ENCODE data around the gene RPL35. TPM values are rescaled to one million over a fixed set of nuclear protein-coding genes. Genes with fewer than 3 reads are reported as not detected.

RPL35 gene
- total and polyA plus RNA-seq, 10 of the 15 experiments (the other 5 are each of a cell fraction or from before 2014, with no cell fraction given): 2,572 to 6,300 (median 3,864) TPM

- BruUV-seq (replicated peaks): no TSS peak
- Histone ChIP-seq H3K9me3 (replicated peaks; ENCODE audit: control insufficient read depth, insufficient read depth, low read length) (no peaks in the 10 kb centered on the region), H3K4me3 (no peak overlapping the region), H3K79me2 (ENCODE audit: control insufficient read depth, insufficient read depth, low read length) (peaks cover 31% of the 10 kb centered on the region), H3K4me1 (ENCODE audit: control insufficient read depth, insufficient read depth, low read length) (peaks cover 15% of the 10 kb centered on the region), H3K27me3 (replicated peaks in 1 of 2; ENCODE audit: control insufficient read depth in 2 of 2, insufficient read depth in 2 of 2, low read length in 1 of 2) (no peaks in the 10 kb centered on the region), H2AFZ (ENCODE audit: control insufficient read depth, low read depth, low read length) (no peak overlapping the region), H3K27ac (ENCODE audit: control insufficient read depth, insufficient read depth) (no peak overlapping the region), H3K4me2 (ENCODE audit: control insufficient read depth, insufficient read depth) (no peak overlapping the region), H3K9ac (ENCODE audit: control insufficient read depth, insufficient read depth, low read length) (no peak overlapping the region), H3K36me3 (ENCODE audit: control insufficient read depth in 2 of 2, insufficient read depth in 2 of 2, low read length in 1 of 2) (peaks cover 37 to 46% of the 10 kb centered on the region in 2 experiments), H4K20me1 (ENCODE audit: control insufficient read depth, insufficient read depth) (peaks cover 5% of the 10 kb centered on the region)
- CTCF ChIA-PET: interaction anchor here (0.7 to 1.9 kb wide), 7 partner anchors 14 to 111 kb away, joined by 3 to 5 read pairs (median 3); no protein-coding TSS in a partner anchor
- SMC1A ChIA-PET (ENCODE audit: uncharacterized antibody, unreplicated experiment): interaction anchor here (0.5 to 2.0 kb wide), 4 partner anchors 16 to 129 kb away, joined by 3 to 6 read pairs (median 4); no protein-coding TSS in a partner anchor
- 0 out of 2 replicates have a peak, but pooled peaks have one; percentile 17 for TF ChIP-seq ZBED1 (IDR thresholded peaks at IDR 0.05; ENCODE audit: borderline replicate concordance)
- no peak for TF ChIP-seq ELK1 (IDR thresholded peaks at IDR 0.05; ENCODE audit: low read depth, low read length)
- POLR2A ChIA-PET: interaction anchor here (1.2 to 1.5 kb wide), 2 partner anchors 11 to 16 kb away, joined by 4 to 5 read pairs; partner anchors contain the start of genes ARPC5L and RPL35
- RAD21 ChIA-PET (ENCODE audit: unreplicated experiment): interaction anchor here (1.3 to 1.6 kb wide), 3 partner anchors 62 to 267 kb away, joined by 4 read pairs; no protein-coding TSS in a partner anchor
- ATAC-seq: no peak
- DNase-seq (ENCODE audit: low read depth, low spot score): no peak
- intact Hi-C loops (cut with micrococcal nuclease; ENCODE audit: unreplicated experiment) (no loop called here), in situ Hi-C loops (cut with MboI) (no loop called here)
- FAIRE-seq: no peak
- WGBS (ENCODE audit: insufficient coverage, insufficient replicate concordance, low lambda C conversion rate, missing lambda C conversion rate): 95% methylated on average over 1 of the region's 1 CpG
Observed at GRCh38 chr9:124878021-124878420, 16.3 kb upstream of the RPL35 start.

DNA sequence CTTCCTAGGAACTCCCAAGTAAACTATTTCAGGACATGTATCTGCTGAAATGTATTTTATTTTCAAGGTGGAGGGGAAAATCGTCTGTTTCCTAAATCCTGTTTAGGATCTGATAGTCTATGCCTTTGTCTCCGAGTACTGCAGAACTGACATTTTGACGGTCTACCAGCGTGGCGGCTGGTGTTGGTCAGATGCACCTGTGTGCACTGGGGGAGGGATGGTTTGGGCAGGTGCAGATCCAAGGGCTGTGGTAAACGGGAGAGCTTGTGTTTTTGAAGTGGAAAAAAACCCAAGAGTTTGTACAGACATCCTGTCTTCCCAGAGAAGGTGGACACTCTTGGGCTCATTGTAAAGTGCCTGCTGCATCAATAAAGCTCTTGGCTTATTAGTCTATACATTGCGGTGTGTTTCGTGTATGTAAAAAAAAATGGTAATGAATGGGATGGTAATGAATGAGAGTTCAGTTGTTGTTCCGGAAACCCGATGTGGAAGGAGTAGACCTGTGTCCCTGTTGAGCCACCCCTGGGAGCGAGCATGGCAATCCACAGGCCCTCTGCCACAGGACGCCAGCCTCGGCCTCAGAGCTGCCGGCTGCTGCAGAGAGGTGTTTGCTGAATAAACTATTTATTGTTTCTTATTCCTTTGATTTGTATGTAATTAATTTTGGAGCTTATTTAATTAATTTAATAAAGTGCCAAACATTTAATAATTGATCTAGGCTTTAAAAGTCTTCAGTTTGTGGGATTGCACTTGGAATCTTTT is 15.4 kb upstream of the RPL35 start:
- intact Hi-C loops (cut with micrococcal nuclease; ENCODE audit: unreplicated experiment): no loop called here
- no peaks in the 10 kb centered on the region for H3K9me3 ChIP-seq (replicated peaks; ENCODE audit: control insufficient read depth, insufficient read depth, low read length)
- ATAC-seq: no peak
- TF ChIP-seq YBX1 (IDR thresholded peaks at IDR 0.05): no peak
- TF ChIP-seq ZNF274 (IDR thresholded peaks at IDR 0.05; ENCODE audit: insufficient read depth, insufficient read length): no peak
- no peak for TF ChIP-seq SMAD1 (IDR thresholded peaks at IDR 0.05; ENCODE audit: low read depth, partially characterized antibody)
- no peak for TF ChIP-seq DPF2 (IDR thresholded peaks at IDR 0.05)
- TF ChIP-seq ZBED1 (IDR thresholded peaks at IDR 0.05; ENCODE audit: borderline replicate concordance): no peak
- TF ChIP-seq RFX5 (IDR thresholded peaks at IDR 0.05; ENCODE audit: low read depth, low read length): no peak
- TF ChIP-seq POU2F2 (IDR thresholded peaks at IDR 0.05; ENCODE audit: borderline replicate concordance, low read depth, low read length): no peak
- TF ChIP-seq STAT3 (IDR thresholded peaks at IDR 0.05; ENCODE audit: low read depth, low read length): no peak
- no peak for TF ChIP-seq SUZ12 (IDR thresholded peaks at IDR 0.05; ENCODE audit: unreplicated experiment)
- no peak for TF ChIP-seq ASH2L (IDR thresholded peaks at IDR 0.05; ENCODE audit: borderline replicate concordance, low read depth)
- TF ChIP-seq ZNF24 (IDR thresholded peaks at IDR 0.05): no peak
- no peak for TF ChIP-seq KLF5 (IDR thresholded peaks at IDR 0.05; ENCODE audit: partially characterized antibody)

More for the DNA sequence above, 15.4 kb upstream of the RPL35 start:
- no peak overlapping the region for H2AFZ ChIP-seq (ENCODE audit: control insufficient read depth, low read depth, low read length)
- H3K79me2 ChIP-seq (ENCODE audit: control insufficient read depth, insufficient read depth, low read length): peaks cover 39% of the 10 kb centered on the region
- H3K4me1 ChIP-seq (ENCODE audit: control insufficient read depth, insufficient read depth, low read length): peaks cover 19% of the 10 kb centered on the region
- FAIRE-seq (no peak), DNase-seq (ENCODE audit: low read depth, low spot score) (no peak)
- 85% methylated on average over 14 of the region's 14 CpGs for WGBS (ENCODE audit: insufficient coverage, insufficient replicate concordance, low lambda C conversion rate, missing lambda C conversion rate)
- SMC1A ChIA-PET (ENCODE audit: uncharacterized antibody, unreplicated experiment): interaction anchor here (1.1 to 2.0 kb wide), 3 partner anchors 16 to 102 kb away, joined by 3 to 6 read pairs (median 6); no protein-coding TSS in a partner anchor
- H3K4me3 ChIP-seq: no peak overlapping the region
- H3K9ac ChIP-seq (ENCODE audit: control insufficient read depth, insufficient read depth, low read length): no peak overlapping the region
- CTCF ChIA-PET: interaction anchor here (0.7 to 1.9 kb wide), 7 partner anchors 14 to 110 kb away, joined by 3 to 5 read pairs (median 3); no protein-coding TSS in a partner anchor
- RAD21 ChIA-PET (ENCODE audit: unreplicated experiment): interaction anchor here (1.3 to 1.5 kb wide), 2 partner anchors 62 to 105 kb away, joined by 4 read pairs; no protein-coding TSS in a partner anchor
- in situ Hi-C loops (cut with MboI): no loop called here
- POLR2A ChIA-PET: interaction anchor here (1.5 to 1.6 kb wide), 2 partner anchors 15 to 24 kb away, joined by 3 to 5 read pairs; partner anchors contain the start of genes ARPC5L, RPL35 and WDR38
- BruUV-seq (replicated peaks): no TSS peak
- no peak overlapping the region for H3K4me2 ChIP-seq (ENCODE audit: control insufficient read depth, insufficient read depth)
- peaks cover 5% of the 10 kb centered on the region for H4K20me1 ChIP-seq (ENCODE audit: control insufficient read depth, insufficient read depth)
- H3K27me3 ChIP-seq (replicated peaks in 1 of 2; ENCODE audit: control insufficient read depth in 2 of 2, insufficient read depth in 2 of 2, low read length in 1 of 2): no peaks in the 10 kb centered on the region
- peaks cover 34 to 46% of the 10 kb centered on the region in 2 experiments for H3K36me3 ChIP-seq (ENCODE audit: control insufficient read depth in 2 of 2, insufficient read depth in 2 of 2, low read length in 1 of 2)
- H3K27ac ChIP-seq (ENCODE audit: control insufficient read depth, insufficient read depth): no peak overlapping the region

All from GM12878 (cell line).